NCI-H128 (cell line): ENCODE measurements around the gene PNLIPRP1.

ENCODE experiments used
- DNase-seq: peaks from one replicate; lab custom pipeline; 2025; ENCODE audit not compliant: unreplicated experiment; lab: John Stamatoyannopoulos, UW

PNLIPRP1 gene

GRCh38 chr10:116590590-116591444 lies at the start of gene PNLIPRP1:
Gene PNLIPRP1 (plus strand): TSS chr10:116590959. CDS start chr10:116591130, 171 bp downstream.
- DNase-seq: no peak

- DNase-seq: no peak
Observed at GRCh38 chr10:116542007-116542677, 48.6 kb upstream of the PNLIPRP1 start.

DNA sequence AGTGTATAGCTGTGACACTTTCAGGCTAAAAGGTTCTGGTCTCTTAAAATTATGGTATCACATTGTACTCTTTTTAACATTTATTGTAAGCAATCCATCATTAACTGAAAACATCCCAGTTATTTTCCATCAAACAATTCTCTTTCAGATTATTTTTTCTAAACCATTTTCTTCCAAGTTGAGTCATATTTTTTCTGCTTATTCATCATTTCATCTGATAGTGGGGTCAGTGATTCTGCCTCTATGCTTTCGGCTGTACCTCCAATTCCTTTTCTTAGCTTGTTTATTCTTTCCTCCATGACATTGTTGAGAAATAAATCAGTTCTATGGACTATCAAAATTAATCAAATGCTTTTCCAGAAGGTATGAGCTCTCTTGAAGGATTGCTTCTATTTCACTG lies 45.6 kb upstream of the PNLIPRP1 start:
- DNase-seq: no peak

DNA sequence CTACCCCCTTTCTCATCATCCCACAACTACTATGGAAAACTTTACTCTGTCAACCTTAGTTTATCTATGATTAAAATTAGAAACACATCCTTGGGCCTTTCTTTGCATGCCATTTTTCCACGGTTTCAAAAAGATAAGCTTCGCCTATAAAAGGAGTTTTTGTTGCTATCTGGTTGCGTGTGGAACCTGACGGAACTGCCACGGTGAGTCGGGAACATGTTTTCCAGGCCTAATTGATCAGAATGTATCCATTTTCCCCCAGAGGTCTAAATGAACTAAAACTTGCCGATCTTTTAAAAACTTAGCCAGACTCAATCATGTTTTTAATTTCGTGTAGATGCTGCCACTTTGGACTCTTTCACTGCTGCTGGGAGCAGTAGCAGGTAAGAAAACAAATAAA lies 45.0 kb upstream of the PNLIPRP1 start, which contains the start of gene PNLIP:
TSS of gene PNLIP (plus strand) at position 176 of the 400 bp plus-strand sequence. CDS start at position 338, 162 bp downstream.
- no peak for DNase-seq

DNA sequence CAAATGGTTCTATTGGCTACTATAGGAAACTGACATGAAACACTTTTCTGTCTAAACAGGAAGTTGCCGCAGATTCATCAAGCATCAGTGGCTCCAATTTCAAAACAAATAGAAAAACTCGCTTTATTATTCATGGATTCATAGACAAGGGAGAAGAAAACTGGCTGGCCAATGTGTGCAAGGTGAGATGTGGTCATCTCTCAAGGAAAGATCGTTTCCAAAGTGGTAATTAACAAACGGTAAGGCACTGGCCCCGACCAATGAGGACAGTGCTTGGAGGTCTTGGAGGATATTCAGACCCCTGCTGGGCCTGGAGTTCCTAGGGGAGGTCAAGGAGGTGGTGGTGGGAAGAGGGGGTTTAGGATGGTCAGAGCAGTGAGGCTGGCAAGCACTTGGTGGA lies 42.5 kb upstream of the PNLIPRP1 start:
- no peak for DNase-seq

DNA sequence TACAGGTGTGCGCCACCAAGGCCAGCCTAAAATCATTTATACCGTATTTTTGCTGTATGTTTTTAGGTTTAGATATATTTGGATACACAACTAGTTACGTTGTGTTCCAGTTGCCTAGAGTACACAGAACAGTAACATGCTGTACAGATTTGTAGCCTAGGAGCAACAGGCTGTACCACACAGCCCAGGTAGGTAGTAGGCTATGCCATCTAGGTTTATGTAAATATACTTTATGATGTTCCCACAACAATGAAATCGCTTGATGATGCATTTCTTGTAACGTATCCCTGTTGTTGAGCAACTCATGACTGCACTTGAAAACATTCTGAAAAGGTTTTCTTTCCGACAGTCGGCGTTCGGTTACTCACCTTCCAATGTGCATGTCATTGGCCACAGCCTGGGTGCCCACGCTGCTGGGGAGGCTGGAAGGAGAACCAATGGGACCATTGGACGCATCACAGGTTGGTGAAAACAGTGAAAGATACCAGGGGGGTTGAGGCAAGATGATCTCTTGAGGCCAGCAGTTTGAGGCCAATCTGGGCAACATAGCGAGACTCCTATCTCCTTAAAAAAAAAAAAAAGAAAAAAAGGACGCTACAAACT lies 37.3 kb upstream of the PNLIPRP1 start:
- no peak for DNase-seq

DNA sequence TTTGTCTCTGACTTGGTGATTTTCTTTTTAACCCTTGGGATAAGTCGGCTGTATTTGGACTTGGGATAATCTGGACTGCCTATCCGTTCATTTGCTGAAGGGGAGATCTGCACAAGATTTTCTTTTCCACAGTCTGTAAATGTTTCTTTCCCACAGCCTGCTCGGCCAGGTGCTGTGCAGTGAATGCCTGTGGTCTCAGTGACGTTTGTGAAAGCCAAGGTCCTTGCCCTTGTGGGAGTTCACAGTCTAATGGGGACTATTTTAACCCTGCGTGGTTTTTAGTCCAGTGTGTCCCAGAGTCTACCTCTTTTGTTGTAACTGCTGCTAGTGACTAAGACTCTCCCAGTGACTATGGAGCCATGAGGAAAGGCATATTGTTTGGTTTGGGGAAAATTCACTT lies 36.1 kb upstream of the PNLIPRP1 start:
- no peak for DNase-seq

DNA sequence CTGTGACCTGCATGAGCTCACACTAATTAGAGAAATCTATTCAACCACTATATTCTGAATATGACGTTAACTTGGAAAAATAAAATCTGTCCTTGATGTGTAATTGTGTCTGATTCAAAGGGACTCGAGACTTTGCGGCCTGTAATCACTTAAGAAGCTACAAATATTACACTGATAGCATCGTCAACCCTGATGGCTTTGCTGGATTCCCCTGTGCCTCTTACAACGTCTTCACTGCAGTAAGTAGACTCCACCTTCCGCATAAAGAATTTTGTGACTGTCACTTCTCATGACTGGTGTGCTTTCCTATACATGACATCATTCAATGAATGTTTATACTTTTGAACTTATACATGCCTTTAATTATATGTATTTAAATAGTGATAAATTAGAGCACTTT lies 34.9 kb upstream of the PNLIPRP1 start:
- no peak for DNase-seq

DNA sequence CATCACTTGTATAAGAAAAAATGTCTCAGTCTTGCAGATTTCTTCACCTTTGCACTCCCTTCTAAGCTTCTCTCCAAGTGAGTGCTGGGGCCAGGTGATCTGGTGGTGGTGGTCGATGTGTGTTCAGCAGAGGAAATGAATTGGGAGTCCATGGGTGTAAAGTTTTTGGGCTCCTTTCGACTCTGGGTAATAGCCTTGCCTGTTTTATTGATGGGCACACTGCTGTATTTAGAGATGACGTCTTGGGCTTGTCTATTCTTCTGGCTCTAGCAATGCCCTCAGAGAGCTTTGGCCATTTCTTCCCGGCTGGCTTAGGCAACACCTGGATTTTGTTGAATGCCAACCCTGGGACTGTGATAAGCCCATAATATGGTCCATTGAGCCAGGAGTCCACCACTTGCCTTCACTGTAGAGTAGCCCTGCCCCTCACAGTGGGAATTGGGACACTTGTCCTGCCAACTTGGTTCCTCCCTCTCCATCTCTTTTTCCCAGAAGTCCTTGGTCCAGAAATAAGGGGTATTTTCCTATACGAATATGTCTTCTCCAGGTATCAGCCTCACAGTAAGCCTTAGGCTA lies 33.4 kb upstream of the PNLIPRP1 start:
- DNase-seq: no peak

GRCh38 chr10:116565534-116565933 lies 25.2 kb upstream of the PNLIPRP1 start:
- no peak for DNase-seq

DNA sequence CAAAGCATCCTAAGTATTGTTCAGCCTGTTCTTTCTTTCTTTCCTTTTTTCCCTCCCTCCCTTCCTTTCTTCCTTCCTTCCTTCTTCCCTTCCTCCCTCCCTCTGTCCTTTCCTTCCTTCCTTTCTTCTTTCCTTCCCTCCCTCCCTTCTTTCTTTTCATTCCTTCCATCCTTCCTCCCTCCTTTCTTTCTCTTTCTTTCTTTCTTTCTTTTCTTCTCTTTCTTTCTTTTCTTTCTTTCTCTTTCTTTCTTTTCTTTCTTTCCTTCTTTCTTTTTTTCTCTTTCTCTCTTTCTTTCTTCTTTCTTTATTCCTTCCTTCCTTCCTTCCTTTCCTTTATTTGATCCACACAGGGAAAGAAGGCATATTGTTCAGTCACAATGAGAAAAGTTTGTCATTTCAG lies 23.8 kb upstream of the PNLIPRP1 start:
- DNase-seq: no peak

DNA sequence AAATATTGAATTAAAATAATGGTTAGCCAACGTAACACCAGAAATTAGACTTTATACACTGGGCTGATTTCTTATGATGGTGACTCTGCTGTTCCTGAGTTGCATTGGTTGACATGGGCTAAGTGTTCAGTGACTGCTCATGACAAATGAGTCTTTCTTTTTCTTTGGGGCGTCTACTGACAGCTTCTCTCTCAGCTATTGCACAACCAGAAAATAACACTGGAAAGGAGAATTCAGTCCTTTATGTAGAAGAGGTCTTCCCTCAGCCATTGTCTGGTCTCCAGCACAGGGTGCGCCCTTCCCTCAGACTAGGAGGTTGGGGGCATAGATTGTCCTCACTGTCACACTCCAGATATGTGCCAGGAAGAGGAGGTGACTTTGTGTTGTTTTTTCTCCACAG lies 23.4 kb upstream of the PNLIPRP1 start:
- DNase-seq: no peak

- no peak for DNase-seq
Observed at GRCh38 chr10:116574797-116575196, 16.0 kb upstream of the PNLIPRP1 start.

- no peak for DNase-seq
Observed at GRCh38 chr10:116587878-116588591, 2.7 kb upstream of the PNLIPRP1 start.

GRCh38 chr10:116588995-116589394 lies 1.8 kb upstream of the PNLIPRP1 start:
- DNase-seq: no peak

DNA sequence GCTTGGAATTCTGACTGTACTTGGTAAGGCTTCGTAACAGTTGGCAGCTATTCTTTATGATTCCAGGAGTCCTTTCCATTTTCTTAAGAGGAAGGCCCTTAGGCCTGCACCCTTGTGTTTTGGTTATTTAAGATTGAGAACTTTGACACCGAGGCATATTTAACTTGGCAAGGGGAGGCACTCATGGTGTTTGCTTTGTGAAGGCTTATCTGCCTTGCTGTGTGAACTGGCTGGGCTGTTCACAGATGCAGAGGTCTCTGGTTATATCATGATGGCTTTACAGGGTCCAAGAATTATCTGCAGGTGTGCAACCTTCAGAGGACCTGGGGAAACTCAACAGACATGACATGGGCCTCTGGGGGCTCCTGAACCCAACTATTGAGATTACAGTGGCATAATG lies 833 bp upstream of the PNLIPRP1 start:
- DNase-seq: no peak

- no peak for DNase-seq
Observed at GRCh38 chr10:116593139-116593740, 2.5 kb downstream of the PNLIPRP1 start.

DNA sequence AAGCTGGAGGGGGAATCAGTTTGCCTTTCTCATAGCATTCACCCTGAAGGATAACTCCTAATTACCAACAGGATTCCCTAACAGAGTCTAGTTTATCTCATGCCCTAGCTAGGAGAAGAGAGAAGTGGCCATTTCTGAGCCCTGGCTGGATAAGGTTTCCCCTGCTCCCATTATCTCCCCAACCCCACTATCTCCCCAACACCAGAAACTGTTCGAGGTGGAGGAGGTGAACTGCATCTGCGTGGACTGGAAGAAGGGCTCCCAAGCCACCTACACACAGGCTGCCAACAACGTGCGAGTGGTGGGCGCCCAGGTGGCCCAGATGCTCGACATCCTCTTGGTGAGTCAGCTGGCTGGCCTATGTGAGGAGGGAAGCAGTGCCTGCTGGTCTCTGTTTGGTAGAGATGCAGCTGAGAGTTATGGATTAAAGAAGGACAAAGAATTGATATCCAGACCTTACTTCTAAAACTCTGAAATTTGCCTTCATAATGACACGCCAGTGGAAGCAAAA lies 3.8 kb downstream of the PNLIPRP1 start:
- no peak for DNase-seq

DNA sequence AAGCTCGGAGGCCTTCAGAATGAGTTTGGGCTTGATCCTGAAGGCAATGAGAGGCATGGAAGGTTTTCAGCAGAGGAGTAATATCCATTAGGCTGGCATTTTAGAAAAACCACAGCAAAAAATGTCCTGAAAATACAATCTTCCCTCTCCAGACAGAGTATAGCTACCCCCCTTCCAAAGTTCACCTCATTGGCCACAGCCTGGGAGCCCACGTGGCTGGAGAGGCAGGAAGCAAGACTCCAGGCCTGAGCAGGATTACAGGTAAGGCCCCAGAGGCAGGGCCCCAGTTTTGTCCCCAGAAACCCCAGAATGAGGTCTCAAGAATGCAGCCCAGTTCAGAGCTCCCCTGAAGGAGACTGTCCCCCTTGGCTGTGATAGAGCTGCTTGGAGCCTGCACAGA lies 5.3 kb downstream of the PNLIPRP1 start:
- no peak for DNase-seq

GRCh38 chr10:116597543-116597942 lies 6.8 kb downstream of the PNLIPRP1 start:
- DNase-seq: no peak
